GM20000 (cell line): ENCODE results near the gene CMPK2.
A peak's percentile ranks its signal among the peaks of the same experiment; 100 is the strongest.

Source experiments
- DNase-seq: peaks from one replicate; pipeline ENCODE4 v3.0.0; 2012; ENCODE audit warnings: low spot score
- TF ChIP-seq, protein P1 (sequence below): IDR thresholded peaks from 2 replicates; pipeline ENCODE4 v1.5.1; 2012; ENCODE audit warnings: mild to moderate bottlenecking, control low read depth; ENCODE audit errors: extremely low read depth, missing control alignments

The CMPK2 gene, protein sequence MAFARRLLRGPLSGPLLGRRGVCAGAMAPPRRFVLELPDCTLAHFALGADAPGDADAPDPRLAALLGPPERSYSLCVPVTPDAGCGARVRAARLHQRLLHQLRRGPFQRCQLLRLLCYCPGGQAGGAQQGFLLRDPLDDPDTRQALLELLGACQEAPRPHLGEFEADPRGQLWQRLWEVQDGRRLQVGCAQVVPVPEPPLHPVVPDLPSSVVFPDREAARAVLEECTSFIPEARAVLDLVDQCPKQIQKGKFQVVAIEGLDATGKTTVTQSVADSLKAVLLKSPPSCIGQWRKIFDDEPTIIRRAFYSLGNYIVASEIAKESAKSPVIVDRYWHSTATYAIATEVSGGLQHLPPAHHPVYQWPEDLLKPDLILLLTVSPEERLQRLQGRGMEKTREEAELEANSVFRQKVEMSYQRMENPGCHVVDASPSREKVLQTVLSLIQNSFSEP

DNA sequence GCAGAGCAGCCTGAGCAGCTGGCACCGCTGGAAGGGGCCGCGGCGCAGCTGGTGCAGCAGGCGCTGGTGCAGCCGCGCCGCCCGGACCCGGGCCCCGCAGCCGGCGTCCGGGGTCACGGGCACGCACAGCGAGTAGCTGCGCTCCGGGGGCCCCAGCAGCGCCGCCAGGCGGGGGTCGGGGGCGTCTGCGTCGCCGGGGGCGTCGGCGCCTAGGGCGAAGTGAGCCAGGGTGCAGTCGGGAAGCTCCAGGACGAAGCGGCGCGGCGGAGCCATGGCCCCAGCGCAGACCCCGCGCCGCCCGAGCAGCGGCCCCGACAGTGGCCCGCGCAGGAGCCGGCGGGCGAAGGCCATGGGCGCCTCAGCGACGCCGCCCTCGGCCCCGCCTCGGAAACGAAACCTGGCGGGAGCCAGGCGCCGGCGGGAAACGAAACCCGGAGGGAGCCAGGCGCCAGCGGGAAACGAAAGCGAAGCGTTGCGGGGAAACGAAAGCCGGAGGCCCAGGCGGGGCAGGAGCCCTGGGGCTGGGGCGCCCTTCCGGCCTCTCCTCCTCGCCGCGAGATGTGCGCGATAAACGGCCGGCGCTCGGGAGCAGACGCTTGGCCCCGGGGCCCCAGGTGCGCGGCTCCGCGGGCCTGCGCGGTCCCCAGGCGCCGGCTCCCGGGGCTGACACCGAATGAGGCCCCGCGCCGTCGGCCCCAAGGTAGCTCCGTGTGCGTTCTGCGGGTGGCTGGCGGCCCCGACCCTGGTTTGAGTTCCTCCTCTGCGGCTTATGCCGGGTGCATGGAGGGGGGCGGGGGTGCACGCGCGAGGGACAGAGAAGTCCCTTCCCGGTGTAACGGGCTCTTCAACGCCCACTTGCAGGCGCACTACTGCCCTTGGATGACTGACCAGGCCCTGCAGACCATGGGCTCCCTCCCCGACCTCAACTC, at the start of gene CMPK2:
CMPK2 (minus strand) TSS at position 562 of the 929 bp plus-strand sequence; CDS start at position 351, 211 bp downstream.
- peak; percentile 93 for DNase-seq
- TF ChIP-seq, protein P1, sequence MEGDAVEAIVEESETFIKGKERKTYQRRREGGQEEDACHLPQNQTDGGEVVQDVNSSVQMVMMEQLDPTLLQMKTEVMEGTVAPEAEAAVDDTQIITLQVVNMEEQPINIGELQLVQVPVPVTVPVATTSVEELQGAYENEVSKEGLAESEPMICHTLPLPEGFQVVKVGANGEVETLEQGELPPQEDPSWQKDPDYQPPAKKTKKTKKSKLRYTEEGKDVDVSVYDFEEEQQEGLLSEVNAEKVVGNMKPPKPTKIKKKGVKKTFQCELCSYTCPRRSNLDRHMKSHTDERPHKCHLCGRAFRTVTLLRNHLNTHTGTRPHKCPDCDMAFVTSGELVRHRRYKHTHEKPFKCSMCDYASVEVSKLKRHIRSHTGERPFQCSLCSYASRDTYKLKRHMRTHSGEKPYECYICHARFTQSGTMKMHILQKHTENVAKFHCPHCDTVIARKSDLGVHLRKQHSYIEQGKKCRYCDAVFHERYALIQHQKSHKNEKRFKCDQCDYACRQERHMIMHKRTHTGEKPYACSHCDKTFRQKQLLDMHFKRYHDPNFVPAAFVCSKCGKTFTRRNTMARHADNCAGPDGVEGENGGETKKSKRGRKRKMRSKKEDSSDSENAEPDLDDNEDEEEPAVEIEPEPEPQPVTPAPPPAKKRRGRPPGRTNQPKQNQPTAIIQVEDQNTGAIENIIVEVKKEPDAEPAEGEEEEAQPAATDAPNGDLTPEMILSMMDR, result peak; percentile 7

DNA sequence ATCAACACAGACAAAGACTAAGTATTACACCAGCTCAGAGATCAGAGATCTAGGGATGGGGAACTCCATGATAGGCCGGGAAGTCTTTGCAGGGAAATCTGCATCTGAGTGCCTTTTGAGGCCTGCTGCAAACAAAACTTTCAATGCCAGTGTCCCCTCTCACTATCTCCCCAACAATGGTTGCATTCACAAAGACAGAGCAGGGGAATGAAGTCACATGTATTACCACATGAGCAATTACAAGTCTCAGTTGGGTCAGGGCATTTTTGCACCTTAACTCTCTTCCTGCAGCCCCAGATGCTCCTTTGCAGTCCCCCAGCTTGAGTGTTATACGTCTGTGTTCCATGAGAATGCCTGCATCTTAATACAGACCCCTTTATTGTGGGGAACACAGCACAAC, 49.7 kb upstream of the CMPK2 start:
- DNase-seq, result no peak
- TF ChIP-seq, protein P1, result no peak

DNA sequence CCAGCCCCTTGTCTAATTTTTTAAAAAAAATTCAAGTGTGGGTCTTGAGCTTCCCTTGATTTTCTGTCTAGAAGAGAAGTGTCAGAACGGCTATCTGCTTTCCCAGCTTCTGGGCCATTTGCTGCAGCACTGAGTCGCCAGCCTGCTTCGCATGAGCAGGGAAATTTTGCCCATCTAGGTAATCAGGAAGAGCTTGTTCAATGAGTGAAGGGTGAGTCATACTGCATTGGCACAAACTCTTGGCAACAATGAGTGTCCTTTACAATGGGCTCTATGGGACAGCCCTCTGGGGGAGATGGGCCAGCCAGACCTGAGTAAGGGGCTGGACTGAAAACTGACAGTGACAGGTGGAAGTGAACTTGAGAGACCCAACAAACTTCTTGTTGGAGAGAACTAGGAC, 49.1 kb upstream of the CMPK2 start:
- TF ChIP-seq, protein P1, result no peak
- no peak for DNase-seq

DNA sequence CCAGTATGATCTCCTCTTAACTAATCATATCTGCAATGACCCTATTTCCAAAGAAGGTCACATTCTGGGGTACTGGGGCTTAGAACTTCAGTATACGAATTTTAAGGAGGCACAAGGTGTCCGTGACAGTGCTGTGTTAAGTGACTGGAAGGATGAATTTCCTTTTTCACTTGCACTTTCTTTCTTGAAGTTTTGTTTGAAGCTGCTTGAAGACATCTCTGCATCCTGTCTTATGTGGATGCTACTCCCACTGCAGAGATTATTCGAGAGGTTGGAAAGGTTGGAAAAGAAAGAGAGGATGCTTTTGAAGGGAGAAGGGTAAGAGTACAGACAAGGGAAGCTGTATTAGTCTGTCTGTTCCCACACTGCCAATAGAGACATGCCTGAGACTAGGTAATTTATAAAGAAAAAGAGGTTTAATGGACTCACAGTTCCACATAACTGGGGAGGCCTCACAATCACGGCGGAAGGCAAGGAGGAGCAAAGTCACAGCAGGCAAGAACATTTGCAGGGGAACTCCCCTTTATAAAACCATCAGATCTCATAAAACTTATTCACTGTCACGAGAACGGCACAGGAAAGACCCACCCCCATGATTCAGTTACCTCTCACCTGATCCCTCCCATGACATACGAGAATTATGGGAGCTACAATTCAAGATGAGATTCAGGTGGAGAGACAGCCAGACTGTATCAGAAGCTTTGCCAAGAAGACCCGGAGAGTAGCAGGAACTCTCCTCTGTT, 47.9 kb upstream of the CMPK2 start:
- TF ChIP-seq, protein P1, result no peak
- DNase-seq, result no peak

DNA sequence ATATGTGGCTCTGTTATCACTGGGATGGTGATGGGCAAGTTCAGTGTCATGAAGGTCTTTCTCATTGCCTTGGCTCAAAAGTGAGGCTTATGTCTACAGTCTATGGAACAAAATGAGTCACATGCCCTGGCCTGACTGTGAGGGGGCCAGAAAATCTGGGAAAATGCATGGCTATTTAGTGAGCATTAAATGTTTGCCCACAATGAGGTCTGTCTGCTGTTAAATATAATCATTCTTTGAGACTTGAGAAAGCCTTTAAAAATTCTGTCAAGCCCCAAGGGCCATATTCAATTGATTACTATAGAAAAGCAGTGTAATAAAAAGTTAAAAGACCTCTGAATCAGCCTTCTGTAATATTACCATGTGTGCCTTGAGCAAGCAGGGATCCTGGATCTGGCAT, 46.0 kb upstream of the CMPK2 start:
- TF ChIP-seq, protein P1, result no peak

DNA sequence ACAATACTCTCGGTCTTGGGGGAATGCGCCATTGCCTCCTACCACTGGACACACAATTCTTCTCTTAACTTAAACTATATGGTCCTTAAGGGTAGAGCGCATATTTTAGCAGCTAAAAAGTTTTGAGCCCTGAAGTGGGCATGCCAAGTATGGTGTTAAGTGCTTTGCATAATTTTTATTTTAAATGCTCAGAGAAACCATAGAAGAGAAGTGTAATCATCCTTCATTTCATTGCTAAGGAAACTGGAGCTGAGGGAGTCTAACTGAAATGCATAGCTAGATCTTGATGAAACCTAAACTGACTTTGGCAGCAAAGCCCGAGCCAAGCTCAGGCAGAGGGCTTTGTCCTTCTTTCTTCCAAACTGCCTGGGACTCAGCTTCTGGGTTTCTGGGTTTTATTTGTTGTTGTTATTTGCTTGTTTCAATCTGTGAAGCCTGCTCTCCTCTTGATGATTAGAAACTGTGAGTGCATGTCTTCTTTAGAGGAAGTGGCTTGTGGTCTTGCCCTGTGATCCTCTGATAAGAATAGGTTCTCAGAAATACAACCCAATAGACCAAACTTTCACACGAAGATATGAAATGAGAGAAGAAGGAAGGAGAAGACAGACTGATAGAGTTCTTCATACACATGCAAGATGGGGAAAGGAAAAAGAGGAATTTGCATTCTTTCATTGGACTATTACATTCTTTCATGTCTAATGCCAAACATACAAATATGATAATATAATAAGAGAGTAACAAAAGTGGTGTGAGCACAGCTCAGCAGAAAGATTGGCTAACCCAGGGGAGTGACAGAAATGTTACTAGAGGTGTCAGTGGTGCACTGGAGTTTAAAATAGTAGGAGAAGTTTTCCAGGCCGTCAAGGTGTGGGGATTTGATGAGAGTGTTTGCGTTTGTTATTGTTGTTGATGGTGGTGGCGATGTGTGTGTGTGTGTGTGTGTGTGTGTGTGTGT, 44.0 kb upstream of the CMPK2 start:
- TF ChIP-seq, protein P1, result no peak
- DNase-seq, result peak; percentile 64

More for the DNA sequence above, 46.0 kb upstream of the CMPK2 start:
- DNase-seq, result no peak
